HG03139 (cell line): ENCODE measurements around the gene CLSTN1.
"Not testable (repeated sequence)": the region's sequence is repeated elsewhere in the genome, so short reads cannot be mapped to it uniquely, and the experiment has no call there.

ENCODE experiments used
- ATAC-seq: cut with Tn5 transposase; IDR thresholded peaks from one replicate; pipeline ENCODE4 v1.9.1; 2021; ENCODE audit not compliant: unreplicated experiment

The CLSTN1 gene

GRCh38 chr1:9766759-9767442 lies 56.9 kb downstream of the CLSTN1 start:
- ATAC-seq = no peak

GRCh38 chr1:9764550-9764949 lies 59.2 kb downstream of the CLSTN1 start:
- ATAC-seq = no peak

- ATAC-seq = no peak
These were observed 59.9 kb downstream of the CLSTN1 start for GRCh38 chr1:9763914-9764313.

GRCh38 chr1:9762446-9762845 lies 61.3 kb downstream of the CLSTN1 start:
- ATAC-seq = not testable (repeated sequence)

DNA sequence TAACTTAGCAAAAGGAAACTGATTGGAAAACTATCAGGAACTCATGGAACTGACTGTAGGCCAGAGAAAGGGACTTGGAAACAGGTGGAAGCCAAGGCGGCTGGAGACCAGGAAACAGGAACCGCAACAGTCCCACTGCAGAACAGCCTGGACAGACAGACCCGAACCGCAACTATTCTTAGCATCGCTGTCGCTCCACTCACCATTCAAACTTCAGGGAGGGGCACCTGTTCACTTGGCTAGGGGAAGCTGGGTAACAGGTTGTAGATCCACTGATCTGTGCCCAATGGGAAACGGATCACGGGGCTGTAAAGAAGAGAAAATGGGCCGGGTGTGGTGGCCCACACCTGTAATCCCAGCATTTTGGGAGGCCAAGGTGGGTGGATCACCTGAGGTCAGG lies 61.9 kb downstream of the CLSTN1 start:
- ATAC-seq = no peak

GRCh38 chr1:9760824-9761223 lies 62.9 kb downstream of the CLSTN1 start:
- ATAC-seq = no peak

GRCh38 chr1:9759939-9760338 lies 63.8 kb downstream of the CLSTN1 start:
- no peak for ATAC-seq

GRCh38 chr1:9758559-9759121 lies 65.1 kb downstream of the CLSTN1 start:
- no peak for ATAC-seq

DNA sequence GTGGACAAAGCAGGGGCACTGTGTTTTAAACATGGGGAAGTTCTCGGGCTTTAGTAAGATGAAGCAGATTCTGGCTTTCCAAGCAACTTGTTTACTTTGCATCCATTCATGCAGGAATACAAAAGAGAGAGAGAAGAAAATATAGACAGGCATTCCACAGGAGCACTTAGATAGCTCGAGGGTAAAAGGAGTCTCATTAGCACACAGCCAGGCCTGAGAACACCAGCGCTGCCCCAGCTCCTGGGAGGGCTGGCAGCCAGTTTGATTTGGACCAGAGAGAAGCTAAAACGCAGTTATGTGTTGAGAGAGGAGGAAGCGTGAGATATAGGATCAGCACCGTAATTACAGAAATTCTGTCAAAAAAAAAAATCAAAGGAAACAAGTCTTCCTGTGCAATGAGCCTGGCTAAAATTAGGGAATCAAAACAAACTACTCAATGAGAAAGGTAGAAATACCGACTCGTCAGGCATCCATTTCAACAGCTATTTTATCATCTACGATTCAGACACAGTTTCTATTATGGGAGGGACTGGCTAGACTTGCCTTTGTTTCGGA lies 68.2 kb downstream of the CLSTN1 start:
- ATAC-seq = no peak

DNA sequence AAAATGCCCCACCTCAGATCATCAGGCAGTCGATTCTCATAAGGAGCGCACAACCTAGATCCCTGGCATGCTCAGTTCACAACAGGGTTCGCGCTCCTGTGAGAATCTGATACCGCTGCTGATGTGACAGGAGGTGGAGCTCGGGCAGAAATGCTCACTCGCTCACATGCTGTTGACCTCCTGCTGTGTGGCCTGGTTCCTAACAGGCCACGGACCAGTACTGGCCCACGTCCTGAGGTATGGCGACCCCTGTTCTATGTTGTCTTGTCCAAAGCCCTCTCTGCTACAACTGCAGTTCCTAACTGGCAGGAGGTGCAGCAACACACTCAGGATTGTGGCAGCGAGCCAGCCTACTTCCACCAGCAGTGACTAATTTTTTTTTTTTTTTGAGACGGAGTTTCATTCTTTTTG lies 70.6 kb downstream of the CLSTN1 start:
- no peak for ATAC-seq

GRCh38 chr1:9751971-9752370 lies 71.8 kb downstream of the CLSTN1 start:
- ATAC-seq = no peak

DNA sequence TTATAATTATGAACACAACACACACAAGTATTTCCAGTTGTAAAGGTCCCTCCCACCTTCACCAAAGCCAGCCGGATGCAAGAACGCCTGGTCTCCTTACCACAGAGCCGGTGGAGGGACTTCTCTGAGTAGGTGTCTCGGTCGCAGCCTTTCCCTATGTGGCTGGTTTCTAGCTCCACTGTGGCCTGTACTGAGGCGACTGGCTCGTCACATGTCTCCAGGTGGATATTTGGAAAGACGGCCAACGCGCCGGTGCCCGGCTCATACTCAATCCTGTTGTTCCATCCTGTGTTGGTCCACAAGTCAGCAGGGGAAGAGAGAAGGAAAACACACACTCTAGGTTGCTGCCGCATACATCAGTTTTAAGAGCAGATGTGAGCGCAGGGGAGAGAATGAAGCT lies 74.4 kb downstream of the CLSTN1 start:
- no peak for ATAC-seq

GRCh38 chr1:9748391-9748790 lies 75.4 kb downstream of the CLSTN1 start:
- not testable (repeated sequence) for ATAC-seq

DNA sequence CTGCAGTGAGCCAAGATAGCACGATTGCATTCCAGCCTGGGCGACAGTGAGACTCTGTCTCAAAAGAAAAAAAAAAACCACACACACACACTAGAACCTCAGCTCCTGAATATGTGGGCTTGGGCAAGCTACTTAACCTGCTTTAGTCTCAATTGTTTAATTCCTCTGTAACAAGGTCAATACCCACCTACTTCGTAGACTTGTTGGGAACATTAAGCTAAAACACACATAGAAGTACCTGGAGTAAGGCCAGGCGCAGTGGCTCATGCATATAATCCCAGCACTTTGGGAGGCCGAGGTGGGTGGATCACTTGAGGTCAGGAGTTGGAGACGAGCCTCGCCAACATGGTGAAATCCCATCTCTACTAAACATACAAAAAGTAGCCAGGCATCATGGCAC lies 77.1 kb downstream of the CLSTN1 start:
- no peak for ATAC-seq

DNA sequence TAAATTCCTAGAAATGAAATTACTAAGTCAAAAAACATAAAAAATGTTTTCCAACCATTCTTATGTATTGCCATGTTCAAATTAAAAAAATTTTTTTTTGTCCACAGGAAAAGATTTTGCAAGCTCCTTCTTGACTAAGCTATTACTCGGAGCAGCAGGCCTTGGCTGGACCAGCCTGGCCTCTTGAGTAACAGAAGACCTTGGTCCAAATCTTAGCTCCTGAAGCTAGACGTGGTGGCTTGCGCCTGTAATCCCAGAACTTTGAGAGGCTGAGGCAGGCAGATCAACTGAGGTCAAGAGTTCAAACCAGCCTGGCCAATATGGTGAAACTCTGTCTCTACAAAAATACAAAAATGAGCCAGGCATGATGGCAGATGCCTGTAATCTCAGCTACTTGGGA lies 77.6 kb downstream of the CLSTN1 start:
- ATAC-seq = no peak

DNA sequence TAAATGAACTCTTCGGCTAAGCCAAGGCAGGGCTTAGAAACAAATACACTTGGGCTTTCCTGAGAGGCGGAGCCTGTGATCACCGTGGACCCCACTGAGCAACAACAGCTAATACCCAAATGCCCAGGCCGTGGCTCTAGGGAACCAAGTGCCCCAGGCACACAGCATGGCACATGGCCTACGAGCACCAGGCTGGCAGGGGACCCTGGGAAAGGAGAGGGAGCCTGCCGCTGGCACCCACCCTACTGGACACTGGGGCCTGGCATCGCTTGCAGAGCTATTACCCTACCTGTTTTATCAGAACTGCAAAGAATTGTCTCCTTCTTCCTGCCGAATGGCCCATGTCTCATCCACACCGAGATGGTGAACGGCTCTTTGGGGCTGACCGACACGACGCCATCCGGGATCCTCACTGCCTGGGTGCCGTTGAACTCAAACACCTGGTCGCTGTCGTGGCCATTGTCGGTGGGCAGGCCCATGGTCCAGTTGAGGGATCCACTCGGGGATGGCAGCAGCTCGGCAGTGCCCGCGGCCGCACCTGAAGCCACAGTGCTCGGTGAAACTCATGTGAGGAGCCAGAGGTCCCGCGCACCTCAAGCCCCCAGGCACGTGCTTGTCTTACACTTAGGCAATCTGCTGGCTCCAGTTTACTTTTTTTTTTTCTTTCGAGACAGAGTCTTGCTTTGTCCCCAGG lies 79.5 kb downstream of the CLSTN1 start:
- ATAC-seq = no peak

GRCh38 chr1:9737671-9738070 lies 86.1 kb downstream of the CLSTN1 start:
- ATAC-seq = no peak

- ATAC-seq = no peak
These were observed 86.7 kb downstream of the CLSTN1 start for GRCh38 chr1:9737057-9737456.

DNA sequence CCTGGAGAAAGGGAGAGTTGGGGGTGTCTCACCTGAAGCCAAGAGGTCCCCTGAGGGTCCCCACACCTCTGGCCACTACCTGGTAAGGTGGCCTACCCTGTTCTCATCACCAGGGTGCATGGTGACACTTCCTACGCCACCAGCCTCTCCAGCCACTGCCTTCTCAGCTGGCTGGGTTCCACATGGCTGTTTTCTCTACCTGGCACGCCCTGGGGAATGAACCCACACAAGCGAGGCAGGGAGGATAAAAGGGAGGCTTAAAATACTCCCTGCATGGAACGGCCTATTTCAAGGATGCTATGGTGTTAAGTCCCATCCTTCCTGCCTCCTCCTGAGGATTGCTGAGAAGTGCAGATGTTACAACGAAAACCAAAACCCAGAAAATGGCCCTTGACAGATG lies 87.5 kb downstream of the CLSTN1 start:
- ATAC-seq = no peak

GRCh38 chr1:9735800-9736199 lies 88.0 kb downstream of the CLSTN1 start:
- ATAC-seq = no peak

GRCh38 chr1:9733160-9733789 lies 90.5 kb downstream of the CLSTN1 start:
- no peak for ATAC-seq
